LNCaP clone FGC (cell line): ENCODE data around the gene SHROOM3.

Experiments
- DNase-seq: peaks from one replicate; pipeline ENCODE4 v3.0.0-alpha.2; 2011; ENCODE audit warnings: low read depth
- H3K4me3 ChIP-seq: 2 replicates; pipeline ENCODE4 v1.5.1; 2011; ENCODE audit warnings: mild to moderate bottlenecking, low read depth, low read length, control low read depth
- TF ChIP-seq, protein P1 (sequence below): IDR thresholded peaks from 2 replicates; pipeline ENCODE4 v1.5.1; 2012; ENCODE audit warnings: mild to moderate bottlenecking; ENCODE audit not compliant: control insufficient read depth, insufficient read depth; ENCODE audit errors: extremely low read depth

Gene SHROOM3

GRCh38 chr4:76712564-76712963 is 277.5 kb downstream of the SHROOM3 start:
- DNase-seq = no peak
- no peak overlapping the region for H3K4me3 ChIP-seq
- TF ChIP-seq, protein P1, sequence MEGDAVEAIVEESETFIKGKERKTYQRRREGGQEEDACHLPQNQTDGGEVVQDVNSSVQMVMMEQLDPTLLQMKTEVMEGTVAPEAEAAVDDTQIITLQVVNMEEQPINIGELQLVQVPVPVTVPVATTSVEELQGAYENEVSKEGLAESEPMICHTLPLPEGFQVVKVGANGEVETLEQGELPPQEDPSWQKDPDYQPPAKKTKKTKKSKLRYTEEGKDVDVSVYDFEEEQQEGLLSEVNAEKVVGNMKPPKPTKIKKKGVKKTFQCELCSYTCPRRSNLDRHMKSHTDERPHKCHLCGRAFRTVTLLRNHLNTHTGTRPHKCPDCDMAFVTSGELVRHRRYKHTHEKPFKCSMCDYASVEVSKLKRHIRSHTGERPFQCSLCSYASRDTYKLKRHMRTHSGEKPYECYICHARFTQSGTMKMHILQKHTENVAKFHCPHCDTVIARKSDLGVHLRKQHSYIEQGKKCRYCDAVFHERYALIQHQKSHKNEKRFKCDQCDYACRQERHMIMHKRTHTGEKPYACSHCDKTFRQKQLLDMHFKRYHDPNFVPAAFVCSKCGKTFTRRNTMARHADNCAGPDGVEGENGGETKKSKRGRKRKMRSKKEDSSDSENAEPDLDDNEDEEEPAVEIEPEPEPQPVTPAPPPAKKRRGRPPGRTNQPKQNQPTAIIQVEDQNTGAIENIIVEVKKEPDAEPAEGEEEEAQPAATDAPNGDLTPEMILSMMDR = no peak

DNA sequence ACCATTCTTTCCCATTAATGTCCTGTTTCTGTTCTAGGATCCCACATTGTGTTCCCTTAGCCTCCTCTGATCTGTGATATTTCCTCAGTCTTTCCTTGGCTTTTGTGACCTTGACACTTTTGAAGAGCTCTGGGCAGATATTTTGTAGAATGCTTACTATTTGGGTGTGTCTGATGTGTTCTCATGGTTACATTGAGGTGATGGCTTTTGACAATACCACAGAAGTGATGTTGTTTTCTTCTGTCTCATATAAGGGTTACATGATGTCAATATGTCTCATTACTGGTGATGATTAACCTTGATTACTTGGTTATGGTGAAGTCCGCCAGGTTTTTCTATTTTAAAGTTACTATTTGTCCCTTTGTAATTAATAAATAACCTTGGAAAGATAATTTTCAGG is 279.2 kb downstream of the SHROOM3 start:
- H3K4me3 ChIP-seq = no peak overlapping the region
- TF ChIP-seq, protein P1 = no peak
- no peak for DNase-seq

- TF ChIP-seq, protein P1 = no peak
- peak overlapping the region; percentile 50 for H3K4me3 ChIP-seq
- peak; percentile 74 for DNase-seq
Observed at GRCh38 chr4:76716020-76716419, 281.0 kb downstream of the SHROOM3 start.

DNA sequence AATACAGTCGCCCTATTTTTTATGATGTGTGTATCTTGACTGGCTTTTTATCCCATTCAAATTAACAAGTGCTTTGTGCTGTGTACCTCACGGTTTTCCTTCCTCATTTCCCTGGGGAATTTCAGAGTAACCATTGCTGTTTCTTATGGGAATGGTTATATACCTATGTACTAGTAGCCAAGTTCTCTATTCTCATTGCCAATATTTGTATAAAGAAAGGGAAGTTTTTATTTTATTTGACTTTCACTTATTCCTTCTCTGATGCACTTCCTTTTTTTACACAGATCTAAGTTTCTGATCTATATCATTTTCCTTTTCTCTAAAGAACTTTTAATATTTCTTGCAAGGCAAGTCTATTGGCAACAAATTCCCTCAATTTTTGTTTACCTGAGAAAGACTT is 281.6 kb downstream of the SHROOM3 start:
- TF ChIP-seq, protein P1 = no peak
- DNase-seq = peak; percentile 88
- H3K4me3 ChIP-seq = peak overlapping the region; percentile 50

GRCh38 chr4:76717431-76717830 is 282.4 kb downstream of the SHROOM3 start:
- DNase-seq = no peak
- TF ChIP-seq, protein P1 = no peak
- peak overlapping the region; percentile 50 for H3K4me3 ChIP-seq

DNA sequence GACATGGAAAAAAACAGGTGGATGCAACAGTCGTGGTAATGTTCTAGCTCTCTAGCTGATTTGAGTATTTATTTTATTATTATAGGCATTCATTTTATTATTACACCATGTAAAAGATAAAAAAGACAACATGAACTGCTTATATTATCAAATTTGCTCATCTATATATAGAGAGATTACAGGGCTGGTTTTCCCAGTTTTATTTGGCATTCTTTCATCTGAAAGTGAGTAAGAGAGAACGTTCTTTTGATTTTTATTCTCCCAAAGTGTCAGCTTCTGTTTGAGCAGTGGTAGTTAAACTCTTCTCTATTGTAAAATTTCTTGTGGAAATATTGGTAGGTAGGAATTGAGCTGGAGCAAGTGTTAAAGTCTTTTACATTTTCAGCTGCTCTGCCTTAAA is 283.0 kb downstream of the SHROOM3 start:
- peak overlapping the region; percentile 50 for H3K4me3 ChIP-seq
- TF ChIP-seq, protein P1 = no peak
- peak; percentile 92 for DNase-seq

DNA sequence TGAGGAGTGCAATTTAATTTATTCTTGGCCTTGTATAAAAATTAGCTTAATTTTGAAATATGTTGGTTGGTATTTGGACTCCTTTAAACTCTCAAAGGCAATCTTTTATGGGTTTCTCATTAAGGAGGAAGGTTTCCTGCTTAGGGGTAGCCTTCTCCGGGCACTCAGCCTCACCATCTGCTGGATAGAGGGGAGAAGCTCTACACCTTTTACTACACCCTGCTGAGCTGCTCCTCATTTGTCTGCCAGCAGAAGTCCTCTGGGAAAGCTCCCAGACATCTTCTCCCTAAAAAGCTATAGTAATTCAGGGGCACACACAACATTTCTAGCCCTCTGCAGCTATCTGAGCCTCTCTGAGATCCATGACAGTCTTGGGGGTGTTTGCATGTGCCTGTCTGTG is 283.8 kb downstream of the SHROOM3 start:
- peak overlapping the region; percentile 50 for H3K4me3 ChIP-seq
- no peak for DNase-seq
- TF ChIP-seq, protein P1 = peak; percentile 22; the same call in 1 of the 2 replicates
